Right atrium auricular region (tissue), 2 donors: ENCODE measurements around the gene HPSE. TPM values are rescaled to one million over a fixed set of nuclear protein-coding genes. Genes with fewer than 3 reads are reported as not detected.
"Not testable (repeated sequence)": the region's sequence is repeated elsewhere in the genome, so short reads cannot be mapped to it uniquely, and the experiment has no call there.

Source experiments
- DNase-seq: peaks from one replicate; pipeline ENCODE4 v3.0.0-alpha.2; 2019; ENCODE audit warnings: low spot score
- H3K27ac ChIP-seq, 2 donors: fragments of 200-600 bp; sonication (generic); 1 replicate in 1 of 2; 2 replicates in 1 of 2; pipeline ENCODE4 v1.5.1; 2016 to 2019
- H3K27me3 ChIP-seq, 2 donors: fragments of 200-600 bp; sonication (generic); one replicate each; pipeline versions ENCODE4 v1.5.1 to v1.6.0; 2017 to 2019
- H3K36me3 ChIP-seq: fragments of 200-600 bp; sonication (generic); one replicate; pipeline ENCODE4 v1.5.1; 2016
- H3K4me1 ChIP-seq, 2 donors: fragments of 200-600 bp; sonication (generic); one replicate each; pipeline versions ENCODE4 v1.5.1 to v1.6.0; 2017 to 2019
- H3K4me3 ChIP-seq, 2 donors: fragments of 200-600 bp; sonication (generic); 1 replicate in 1 of 2; 2 replicates in 1 of 2; pipeline ENCODE4 v1.5.1; 2017 to 2019; ENCODE audit warnings: mild to moderate bottlenecking in 1 of 2, moderate library complexity in 1 of 2
- H3K9me3 ChIP-seq, 2 donors: fragments of 200-600 bp; sonication (generic); one replicate each; pipeline ENCODE4 v1.5.1; 2019
- CTCF ChIP-seq, 2 donors: fragments of 200-600 bp; sonication (generic); IDR thresholded peaks; one replicate each; pipeline ENCODE4 v1.5.1; 2019; ENCODE audit warnings: antibody characterized with exemption in 2 of 2
- total RNA-seq, 2 donors: library from RNA; depleted of rRNA; stranded (reverse); fragments of >200 nt; gene quantifications; one replicate each; pipeline ENCODE4 v1.1.0, GENCODE V29; 2016

HPSE gene
- total RNA-seq, 2 donors from 2014 or later, result 1.0 to 3.4 TPM

DNA sequence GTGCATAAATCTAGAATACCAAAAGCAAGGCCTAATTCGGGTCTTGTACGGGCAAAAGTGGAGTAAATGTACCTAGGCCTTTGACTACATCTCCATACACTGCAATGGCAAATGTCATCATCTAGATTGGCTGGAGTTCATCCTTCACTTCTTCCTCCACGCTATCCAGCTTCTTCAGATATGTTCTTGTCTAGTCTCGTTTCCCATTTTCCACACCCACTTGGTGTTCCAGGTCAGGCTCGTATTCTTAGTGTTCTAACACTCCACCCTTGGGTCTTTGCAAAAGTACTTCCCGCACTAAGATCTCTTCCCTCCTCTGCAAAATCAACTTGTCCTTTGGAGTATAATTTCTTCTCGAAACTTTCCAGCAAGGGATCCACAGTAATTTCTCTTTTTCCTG, 51.5 kb downstream of the HPSE start:
- Histone ChIP-seq H3K9me3 (no peaks in the 10 kb centered on the region), H3K36me3 (no peaks in the 10 kb centered on the region), H3K4me3 (no peak overlapping the region), H3K4me1 (peaks cover 0 to 15% of the 10 kb centered on the region in 2 donors), H3K27ac (no peak overlapping the region), H3K27me3 (no peaks in the 10 kb centered on the region)
- TF ChIP-seq CTCF (IDR thresholded peaks at IDR 0.05), result no peak
- DNase-seq, result no peak

- Histone ChIP-seq H3K4me3 (no peak overlapping the region), H3K36me3 (no peaks in the 10 kb centered on the region), H3K4me1 (peaks cover 0 to 15% of the 10 kb centered on the region in 2 donors), H3K27ac (no peak overlapping the region), H3K9me3 (no peaks in the 10 kb centered on the region), H3K27me3 (no peaks in the 10 kb centered on the region)
- no peak for DNase-seq
- peak; percentile 54 to 71 for TF ChIP-seq CTCF (IDR thresholded peaks at IDR 0.05)
Measured at GRCh38 chr4:83282049-83282535, 52.6 kb downstream of the HPSE start.

GRCh38 chr4:83281307-83281706, 53.3 kb downstream of the HPSE start:
- Histone ChIP-seq H3K27me3 (no peaks in the 10 kb centered on the region), H3K4me3 (no peak overlapping the region), H3K36me3 (no peaks in the 10 kb centered on the region), H3K4me1 (peaks cover 0 to 15% of the 10 kb centered on the region in 2 donors), H3K27ac (no peak overlapping the region), H3K9me3 (no peaks in the 10 kb centered on the region)
- no peak for DNase-seq
- TF ChIP-seq CTCF (IDR thresholded peaks at IDR 0.05), result no peak

DNA sequence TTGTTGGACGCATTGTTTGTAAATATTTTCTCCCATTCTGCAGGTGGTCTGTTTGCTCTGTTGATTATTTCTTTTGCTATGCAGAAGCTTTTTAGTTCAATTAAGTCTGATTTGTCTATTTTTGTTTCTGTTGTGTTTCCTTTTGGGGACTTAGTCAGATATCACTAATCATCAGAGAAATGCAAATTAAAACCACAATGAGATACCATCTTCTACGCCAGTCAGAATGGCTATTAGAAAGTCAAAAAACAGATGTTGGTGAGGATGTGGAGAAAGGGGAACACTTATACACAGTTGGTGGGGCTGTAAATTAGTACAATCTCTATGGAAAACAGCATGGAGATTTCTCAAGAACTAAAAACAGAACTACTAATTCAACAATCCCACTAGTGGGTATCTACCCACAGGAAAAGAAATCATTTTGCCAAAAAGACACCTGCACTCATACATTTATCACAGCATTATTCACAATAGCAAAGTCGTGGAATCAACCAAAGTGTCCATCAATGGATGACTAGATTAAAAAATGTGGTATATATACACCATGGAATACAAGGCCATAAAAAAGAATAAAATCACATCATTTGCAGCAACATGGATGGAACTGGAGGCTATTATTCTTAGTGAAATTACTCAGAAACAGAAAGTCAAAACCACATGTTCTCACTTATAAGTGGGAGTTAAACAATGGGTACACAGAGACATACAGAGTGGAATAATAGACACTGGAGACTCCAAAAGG, 58.2 kb downstream of the HPSE start:
- no peaks in the 10 kb centered on the region for H3K27me3 ChIP-seq
- TF ChIP-seq CTCF (IDR thresholded peaks at IDR 0.05), result no peak
- H3K4me1 ChIP-seq, result no peaks in the 10 kb centered on the region
- no peak overlapping the region for H3K27ac ChIP-seq
- H3K9me3 ChIP-seq, result no peaks in the 10 kb centered on the region
- H3K4me3 ChIP-seq, result no peak overlapping the region
- H3K36me3 ChIP-seq, result peaks cover 5% of the 10 kb centered on the region
- no peak for DNase-seq

- not testable (repeated sequence) for H3K4me3 ChIP-seq, H3K4me1 ChIP-seq, H3K9me3 ChIP-seq, DNase-seq, H3K27ac ChIP-seq, H3K36me3 ChIP-seq, H3K27me3 ChIP-seq
Measured at GRCh38 chr4:83273926-83274325, 60.7 kb downstream of the HPSE start.

- no peak overlapping the region for H3K27ac ChIP-seq
- no peak overlapping the region for H3K4me3 ChIP-seq
- no peaks in the 10 kb centered on the region for H3K4me1 ChIP-seq
- TF ChIP-seq CTCF (IDR thresholded peaks at IDR 0.05), result no peak
- no peaks in the 10 kb centered on the region for H3K9me3 ChIP-seq
- H3K36me3 ChIP-seq, result peaks cover 6% of the 10 kb centered on the region
- no peaks in the 10 kb centered on the region for H3K27me3 ChIP-seq
- no peak for DNase-seq
Measured at GRCh38 chr4:83272900-83273299, 61.7 kb downstream of the HPSE start.
